Fibroblast of lung (primary cell): ENCODE results near the gene UBA1. TPM values are rescaled to one million over a fixed set of nuclear protein-coding genes. Genes with fewer than 3 reads are reported as not detected.

Source experiments
- DNase-seq, 2 donors: peaks; one replicate each; pipeline versions ENCODE4 v3.0.0 to v3.0.0-alpha.2; 2010; ENCODE audit warnings: low read depth in 2 of 2
- H2AFZ ChIP-seq: 2 replicates; pipeline ENCODE4 v1.5.1; 2012; ENCODE audit warnings: low read length, control low read depth, inconsistent platforms
- H3K27ac ChIP-seq: 2 replicates; pipeline ENCODE4 v1.5.1; 2011; ENCODE audit warnings: low read length, control low read depth; ENCODE audit not compliant: insufficient read depth
- H3K27me3 ChIP-seq: 2 replicates; pipeline ENCODE4 v1.5.1; 2011; ENCODE audit warnings: mild to moderate bottlenecking, low read length; ENCODE audit not compliant: control insufficient read depth, insufficient read depth
- H3K36me3 ChIP-seq: 2 replicates; pipeline ENCODE4 v1.5.1; 2011; ENCODE audit warnings: low read length; ENCODE audit not compliant: control insufficient read depth, insufficient read depth
- H3K4me1 ChIP-seq: 2 replicates; pipeline ENCODE4 v1.5.1; 2011; ENCODE audit warnings: low read length; ENCODE audit not compliant: control insufficient read depth, insufficient read depth; ENCODE audit errors: extremely low read depth
- H3K4me2 ChIP-seq: 2 replicates; pipeline ENCODE4 v1.5.1; 2011; ENCODE audit warnings: low read length, control low read depth; ENCODE audit not compliant: insufficient read depth; ENCODE audit errors: extremely low read depth
- H3K4me3 ChIP-seq, 4 experiments: fragments of 200-600 bp in 1 of 4; sonication (generic) in 1 of 4; replicated peaks in 1 of 4; 2 replicates each; pipeline ENCODE4 v1.5.1; 2011 to 2016; ENCODE audit warnings: low read length in 4 of 4, low read depth in 3 of 4, mild to moderate bottlenecking in 3 of 4, control low read depth in 2 of 4, inconsistent platforms in 1 of 4, mixed read lengths in 1 of 4; ENCODE audit not compliant: insufficient read depth in 1 of 4; ENCODE audit errors: control extremely low read depth in 1 of 4
- H3K79me2 ChIP-seq: 2 replicates; pipeline ENCODE4 v1.5.1; 2012; ENCODE audit warnings: mild to moderate bottlenecking, low read length, inconsistent platforms; ENCODE audit not compliant: control insufficient read depth, insufficient read depth
- H3K9ac ChIP-seq: 2 replicates; pipeline ENCODE4 v1.5.1; 2011; ENCODE audit warnings: mild to moderate bottlenecking, low read length, control low read depth; ENCODE audit not compliant: insufficient read depth
- H3K9me3 ChIP-seq: 2 replicates; pipeline ENCODE4 v1.5.1; 2012; ENCODE audit warnings: low read depth, low read length; ENCODE audit not compliant: control insufficient read depth, insufficient read depth
- H4K20me1 ChIP-seq: 2 replicates; pipeline ENCODE4 v1.5.1; 2011; ENCODE audit warnings: low read length; ENCODE audit not compliant: control insufficient read depth, insufficient read depth; ENCODE audit errors: extremely low read depth
- CTCF ChIP-seq, 2 donors: IDR thresholded peaks in 1 of 2; conservative IDR thresholded peaks in 1 of 2; 1 replicate in 1 of 2; 2 replicates in 1 of 2; pipeline ENCODE4 v1.5.1; 2011 to 2012; ENCODE audit warnings: low read length in 2 of 2, control low read depth in 1 of 2, inconsistent platforms in 1 of 2, low read depth in 1 of 2, mild to moderate bottlenecking in 1 of 2
- EZH2 ChIP-seq: IDR thresholded peaks from 2 replicates; pipeline ENCODE4 v1.5.1; 2012; ENCODE audit warnings: low read length, control low read depth, mild to moderate bottlenecking; ENCODE audit errors: missing control alignments
- polyA plus RNA-seq, 2 donors: library from polyadenylated mRNA; depleted of rRNA in 1 of 2; stranded (reverse) in 1 of 2; unstranded in 1 of 2; fragments of >200 nt; gene quantifications; 2 replicates each; pipeline ENCODE4 v1.2.1, GENCODE V29; 2011 to 2012; ENCODE audit warnings: missing spikeins in 1 of 2
- total RNA-seq: library from RNA; depleted of rRNA; stranded (reverse); fragments of >200 nt; gene quantifications from 2 replicates; pipeline ENCODE4 v1.2.1, GENCODE V29; 2014

The UBA1 gene
- total and polyA plus RNA-seq, 2 donors (not counting 1 experiment from before 2014, with no cell fraction given): 135 to 158 TPM

- no peak for DNase-seq
- Histone ChIP-seq H3K79me2 (peaks cover 43% of the 10 kb centered on the region), H3K27me3 (no peaks in the 10 kb centered on the region), H3K36me3 (peaks cover 20% of the 10 kb centered on the region), H3K27ac (no peak overlapping the region), H2AFZ (no peak overlapping the region), H3K9me3 (no peaks in the 10 kb centered on the region), H3K4me2 (no peak overlapping the region), H3K4me3 (no peak overlapping the region), H4K20me1 (no peaks in the 10 kb centered on the region), H3K4me1 (peaks cover 3% of the 10 kb centered on the region), H3K9ac (no peak overlapping the region)
- TF ChIP-seq CTCF (conservative IDR thresholded peaks at IDR 0.05 in 1 of 2, IDR thresholded peaks at IDR 0.05 in 1 of 2; ENCODE audit: low read depth in 1 of 2, low read length in 2 of 2) (no peak), EZH2 (no peak)
These were observed 29.2 kb downstream of the UBA1 start for GRCh38 chrX:47222751-47223350.

GRCh38 chrX:47223476-47224250, 30.0 kb downstream of the UBA1 start:
- Histone ChIP-seq H3K27me3 (no peaks in the 10 kb centered on the region), H3K4me2 (no peak overlapping the region), H3K79me2 (peaks cover 42% of the 10 kb centered on the region), H3K36me3 (peaks cover 20% of the 10 kb centered on the region), H3K9ac (no peak overlapping the region), H3K4me3 (no peak overlapping the region), H2AFZ (no peak overlapping the region), H3K27ac (no peak overlapping the region), H3K4me1 (peaks cover 3% of the 10 kb centered on the region), H3K9me3 (no peaks in the 10 kb centered on the region), H4K20me1 (no peaks in the 10 kb centered on the region)
- no peak for TF ChIP-seq EZH2
- TF ChIP-seq CTCF (conservative IDR thresholded peaks at IDR 0.05 in 1 of 2, IDR thresholded peaks at IDR 0.05 in 1 of 2; ENCODE audit: low read depth in 1 of 2, low read length in 2 of 2): no peak
- DNase-seq: no peak

DNA sequence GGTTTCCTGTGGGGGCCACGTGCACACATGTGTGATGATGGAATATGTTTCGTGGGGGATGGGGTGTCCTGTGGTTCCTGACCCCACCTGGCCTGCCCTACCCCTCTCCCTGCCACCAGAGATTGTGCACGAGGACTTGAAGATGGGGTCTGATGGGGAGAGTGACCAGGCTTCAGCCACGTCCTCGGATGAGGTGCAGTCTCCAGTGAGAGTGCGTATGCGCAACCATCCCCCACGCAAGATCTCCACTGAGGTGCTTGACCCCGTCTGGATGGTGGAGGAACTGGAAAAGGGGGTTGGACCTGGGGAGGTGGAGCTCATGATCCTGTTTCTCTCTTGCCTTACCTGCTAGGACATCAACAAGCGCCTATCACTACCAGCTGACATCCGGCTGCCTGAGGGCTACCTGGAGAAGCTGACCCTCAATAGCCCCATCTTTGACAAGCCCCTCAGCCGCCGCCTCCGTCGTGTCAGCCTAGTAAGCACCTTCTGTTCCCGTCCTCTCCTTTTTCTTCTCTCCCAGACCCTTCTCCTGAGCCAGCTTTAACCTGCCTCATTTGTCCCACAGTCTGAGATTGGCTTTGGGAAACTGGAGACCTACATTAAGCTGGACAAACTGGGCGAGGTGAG, 30.8 kb downstream of the UBA1 start:
- Histone ChIP-seq H4K20me1 (no peaks in the 10 kb centered on the region), H3K4me1 (peaks cover 3% of the 10 kb centered on the region), H3K79me2 (peaks cover 35% of the 10 kb centered on the region), H3K27me3 (no peaks in the 10 kb centered on the region), H3K36me3 (peaks cover 21% of the 10 kb centered on the region), H3K9ac (no peak overlapping the region), H3K9me3 (no peaks in the 10 kb centered on the region), H2AFZ (no peak overlapping the region), H3K4me3 (no peak overlapping the region), H3K27ac (no peak overlapping the region), H3K4me2 (no peak overlapping the region)
- DNase-seq: no peak
- TF ChIP-seq EZH2 (no peak), CTCF (conservative IDR thresholded peaks at IDR 0.05 in 1 of 2, IDR thresholded peaks at IDR 0.05 in 1 of 2; ENCODE audit: low read depth in 1 of 2, low read length in 2 of 2) (no peak)
